LHCN-M2 (cell line): ENCODE results near the gene PTH2. TPM values are rescaled to one million over a fixed set of nuclear protein-coding genes. Genes with fewer than 3 reads are reported as not detected.

Source experiments
- DNase-seq: peaks from one replicate; pipeline ENCODE4 v3.0.0-alpha.2; 2012; ENCODE audit warnings: low read depth
- total RNA-seq: library from RNA; depleted of rRNA; stranded (reverse); fragments of >200 nt; gene quantifications from 2 replicates; pipeline ENCODE4 v1.2.3, GENCODE V29; 2014

PTH2 gene
- total RNA-seq, 1 experiment from 2014 or later = not detected

GRCh38 chr19:49411681-49412326 is 11.4 kb downstream of the PTH2 start:
- DNase-seq = no peak

GRCh38 chr19:49409441-49410029 is 13.7 kb downstream of the PTH2 start:
- DNase-seq = no peak

- DNase-seq = no peak
Measured at GRCh38 chr19:49408816-49409440, 14.3 kb downstream of the PTH2 start.

GRCh38 chr19:49407482-49408015 is 15.7 kb downstream of the PTH2 start:
- no peak for DNase-seq

GRCh38 chr19:49407079-49407478 is 16.2 kb downstream of the PTH2 start:
- DNase-seq = no peak

GRCh38 chr19:49403404-49404187 is 19.6 kb downstream of the PTH2 start:
- no peak for DNase-seq

GRCh38 chr19:49400029-49400428 is 23.2 kb downstream of the PTH2 start:
- DNase-seq = no peak

GRCh38 chr19:49398931-49399330 is 24.3 kb downstream of the PTH2 start:
- DNase-seq = no peak

GRCh38 chr19:49398001-49398615 is 25.1 kb downstream of the PTH2 start:
- DNase-seq = no peak

- no peak for DNase-seq
Measured at GRCh38 chr19:49396738-49397505, 26.3 kb downstream of the PTH2 start.

- DNase-seq = no peak
Measured at GRCh38 chr19:49395581-49396407, 27.4 kb downstream of the PTH2 start.

- no peak for DNase-seq
Measured at GRCh38 chr19:49393881-49394280, 29.4 kb downstream of the PTH2 start.

GRCh38 chr19:49391581-49392399 is 31.5 kb downstream of the PTH2 start:
- peak; percentile 55 for DNase-seq

- DNase-seq = no peak
Measured at GRCh38 chr19:49390929-49391359, 32.3 kb downstream of the PTH2 start.

GRCh38 chr19:49390131-49390928 is 32.9 kb downstream of the PTH2 start:
- no peak for DNase-seq

- DNase-seq = no peak
Measured at GRCh38 chr19:49389406-49389805, 33.8 kb downstream of the PTH2 start.

GRCh38 chr19:49387936-49388372 is 35.3 kb downstream of the PTH2 start, which contains the start of gene KASH5:
KASH5 (plus strand) TSS chr19:49388249; CDS start chr19:49390884, 2,635 bp downstream.
- DNase-seq = no peak

- DNase-seq = no peak
Measured at GRCh38 chr19:49383599-49383998, 39.6 kb downstream of the PTH2 start.
